A549 (cell line): Measurements from ENCODE around the gene PUS1.

Experiments
- BHLHE40 ChIP-seq: IDR thresholded peaks from 2 replicates; pipeline ENCODE4 v1.6.1; 2012; ENCODE audit warnings: low read depth, low read length, inconsistent platforms
- EHMT2 ChIP-seq: fragments of 200-600 bp; sonication (generic); IDR thresholded peaks from 2 replicates; pipeline ENCODE4 v1.6.1; 2016; ENCODE audit warnings: antibody characterized with exemption, low read depth, mild to moderate bottlenecking, moderate library complexity
- HDAC2 ChIP-seq: fragments of 200-600 bp; sonication (generic); IDR thresholded peaks from 2 replicates; pipeline ENCODE4 v1.6.1; 2016
- MAFK ChIP-seq: fragments of 450-650 bp; IDR thresholded peaks from 2 replicates; pipeline ENCODE4 v1.6.1; 2014; ENCODE audit not compliant: partially characterized antibody
- MAZ ChIP-seq: fragments of 150-350 bp; IDR thresholded peaks from 2 replicates; pipeline ENCODE4 v1.6.1; 2014; ENCODE audit warnings: antibody characterized with exemption, low read depth, low read length, borderline replicate concordance
- POLR2A ChIP-seq: IDR thresholded peaks from 2 replicates; pipeline ENCODE4 v1.6.1; 2012; ENCODE audit warnings: mild to moderate bottlenecking, low read length
- RAD21 ChIP-seq, 2 experiments: fragments of >200 bp in 1 of 2; sonication (Bioruptor Twin) in 1 of 2; formaldehyde crosslinking in 1 of 2; IDR thresholded peaks in 1 of 2; conservative IDR thresholded peaks in 1 of 2; 2 replicates in 1 of 2; 3 replicates in 1 of 2; pipeline ENCODE4 v1.6.1; 2012 to 2018; ENCODE audit warnings: inconsistent platforms in 1 of 2
- SMC3 ChIP-seq: fragments of >200 bp; sonication (Bioruptor Twin); formaldehyde crosslinking; IDR thresholded peaks from 3 replicates; pipeline ENCODE4 v1.6.1; 2018; ENCODE audit warnings: inconsistent platforms
- ZNF302 ChIP-seq: fragments of 250-450 bp; sonication (Bioruptor Pico); IDR thresholded peaks from 2 replicates; pipeline ENCODE4 v1.9.0; 2021; ENCODE audit warnings: inconsistent platforms, mild to moderate bottlenecking, moderate library complexity
- TF ChIP-seq, protein P1 (sequence below): fragments of >200 bp; sonication (Bioruptor Twin); formaldehyde crosslinking; IDR thresholded peaks from 3 replicates; pipeline ENCODE4 v1.5.1; 2016
- TF ChIP-seq, protein P2 (sequence below): fragments of 200-600 bp; sonication (generic); IDR thresholded peaks from 2 replicates; pipeline ENCODE4 v1.6.1; 2016; ENCODE audit warnings: antibody characterized with exemption, mild to moderate bottlenecking, moderate library complexity
- TF ChIP-seq, protein P3 (sequence below): fragments of 450-650 bp; IDR thresholded peaks from 2 replicates; pipeline ENCODE4 v1.6.1; 2014; ENCODE audit warnings: antibody characterized with exemption

DNA sequence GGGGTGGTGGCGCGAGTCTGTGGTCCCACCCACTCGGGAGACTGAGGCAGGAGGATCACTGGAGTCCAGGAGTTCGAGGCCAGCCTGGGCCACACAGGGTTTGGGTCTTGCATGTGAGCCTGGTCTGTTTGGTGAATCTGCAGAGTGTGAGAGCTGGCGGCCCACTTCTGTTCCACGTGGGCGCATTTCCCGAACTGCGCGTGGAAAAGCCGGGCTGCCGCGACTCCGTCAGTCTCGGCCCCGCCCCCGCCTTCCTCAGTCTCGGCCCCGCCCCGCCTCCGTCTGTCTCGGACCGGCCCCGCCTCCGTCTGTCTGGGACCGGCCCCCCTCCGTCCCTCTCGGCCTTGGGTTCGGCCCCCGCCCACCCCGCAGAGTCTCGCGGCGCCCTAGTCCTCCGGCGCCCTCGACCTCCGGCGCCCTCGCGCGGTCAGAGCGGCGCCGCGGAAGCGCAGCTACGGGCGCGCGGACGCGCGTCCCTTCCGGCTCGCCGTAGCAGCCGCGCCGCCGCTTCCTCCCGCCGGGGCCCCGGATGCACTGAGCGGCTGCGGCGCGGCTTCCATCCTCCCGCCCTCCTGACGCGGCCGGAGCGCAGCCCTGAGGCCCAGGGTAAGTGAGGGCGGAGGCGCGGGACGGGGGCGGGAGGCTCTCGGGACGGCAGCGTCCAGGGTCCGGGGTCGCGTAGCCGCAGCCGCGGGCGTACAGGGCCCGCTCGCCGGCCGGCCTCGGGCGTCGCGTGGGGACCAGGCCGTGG is 20.5 kb downstream of the PUS1 start, which contains the start of gene EP400:
- TF ChIP-seq ZNF302 (CRISPR knock-in tag) (no peak), HDAC2 (no peak), SMC3 (peak; percentile 96), RAD21 (conservative IDR thresholded peaks at IDR 0.05 in 1 of 2, IDR thresholded peaks at IDR 0.05 in 1 of 2) (peak; percentile 61 to 93), BHLHE40 (no peak), POLR2A (peak; percentile 57), EHMT2 (no peak), MAZ (peak; percentile 81; the same call in 1 of the 2 replicates), MAFK (no peak)
- TF ChIP-seq, protein P1, sequence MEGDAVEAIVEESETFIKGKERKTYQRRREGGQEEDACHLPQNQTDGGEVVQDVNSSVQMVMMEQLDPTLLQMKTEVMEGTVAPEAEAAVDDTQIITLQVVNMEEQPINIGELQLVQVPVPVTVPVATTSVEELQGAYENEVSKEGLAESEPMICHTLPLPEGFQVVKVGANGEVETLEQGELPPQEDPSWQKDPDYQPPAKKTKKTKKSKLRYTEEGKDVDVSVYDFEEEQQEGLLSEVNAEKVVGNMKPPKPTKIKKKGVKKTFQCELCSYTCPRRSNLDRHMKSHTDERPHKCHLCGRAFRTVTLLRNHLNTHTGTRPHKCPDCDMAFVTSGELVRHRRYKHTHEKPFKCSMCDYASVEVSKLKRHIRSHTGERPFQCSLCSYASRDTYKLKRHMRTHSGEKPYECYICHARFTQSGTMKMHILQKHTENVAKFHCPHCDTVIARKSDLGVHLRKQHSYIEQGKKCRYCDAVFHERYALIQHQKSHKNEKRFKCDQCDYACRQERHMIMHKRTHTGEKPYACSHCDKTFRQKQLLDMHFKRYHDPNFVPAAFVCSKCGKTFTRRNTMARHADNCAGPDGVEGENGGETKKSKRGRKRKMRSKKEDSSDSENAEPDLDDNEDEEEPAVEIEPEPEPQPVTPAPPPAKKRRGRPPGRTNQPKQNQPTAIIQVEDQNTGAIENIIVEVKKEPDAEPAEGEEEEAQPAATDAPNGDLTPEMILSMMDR, result peak; percentile 85
- TF ChIP-seq, protein P2, sequence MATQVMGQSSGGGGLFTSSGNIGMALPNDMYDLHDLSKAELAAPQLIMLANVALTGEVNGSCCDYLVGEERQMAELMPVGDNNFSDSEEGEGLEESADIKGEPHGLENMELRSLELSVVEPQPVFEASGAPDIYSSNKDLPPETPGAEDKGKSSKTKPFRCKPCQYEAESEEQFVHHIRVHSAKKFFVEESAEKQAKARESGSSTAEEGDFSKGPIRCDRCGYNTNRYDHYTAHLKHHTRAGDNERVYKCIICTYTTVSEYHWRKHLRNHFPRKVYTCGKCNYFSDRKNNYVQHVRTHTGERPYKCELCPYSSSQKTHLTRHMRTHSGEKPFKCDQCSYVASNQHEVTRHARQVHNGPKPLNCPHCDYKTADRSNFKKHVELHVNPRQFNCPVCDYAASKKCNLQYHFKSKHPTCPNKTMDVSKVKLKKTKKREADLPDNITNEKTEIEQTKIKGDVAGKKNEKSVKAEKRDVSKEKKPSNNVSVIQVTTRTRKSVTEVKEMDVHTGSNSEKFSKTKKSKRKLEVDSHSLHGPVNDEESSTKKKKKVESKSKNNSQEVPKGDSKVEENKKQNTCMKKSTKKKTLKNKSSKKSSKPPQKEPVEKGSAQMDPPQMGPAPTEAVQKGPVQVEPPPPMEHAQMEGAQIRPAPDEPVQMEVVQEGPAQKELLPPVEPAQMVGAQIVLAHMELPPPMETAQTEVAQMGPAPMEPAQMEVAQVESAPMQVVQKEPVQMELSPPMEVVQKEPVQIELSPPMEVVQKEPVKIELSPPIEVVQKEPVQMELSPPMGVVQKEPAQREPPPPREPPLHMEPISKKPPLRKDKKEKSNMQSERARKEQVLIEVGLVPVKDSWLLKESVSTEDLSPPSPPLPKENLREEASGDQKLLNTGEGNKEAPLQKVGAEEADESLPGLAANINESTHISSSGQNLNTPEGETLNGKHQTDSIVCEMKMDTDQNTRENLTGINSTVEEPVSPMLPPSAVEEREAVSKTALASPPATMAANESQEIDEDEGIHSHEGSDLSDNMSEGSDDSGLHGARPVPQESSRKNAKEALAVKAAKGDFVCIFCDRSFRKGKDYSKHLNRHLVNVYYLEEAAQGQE, result peak; percentile 80
- TF ChIP-seq, protein P3, sequence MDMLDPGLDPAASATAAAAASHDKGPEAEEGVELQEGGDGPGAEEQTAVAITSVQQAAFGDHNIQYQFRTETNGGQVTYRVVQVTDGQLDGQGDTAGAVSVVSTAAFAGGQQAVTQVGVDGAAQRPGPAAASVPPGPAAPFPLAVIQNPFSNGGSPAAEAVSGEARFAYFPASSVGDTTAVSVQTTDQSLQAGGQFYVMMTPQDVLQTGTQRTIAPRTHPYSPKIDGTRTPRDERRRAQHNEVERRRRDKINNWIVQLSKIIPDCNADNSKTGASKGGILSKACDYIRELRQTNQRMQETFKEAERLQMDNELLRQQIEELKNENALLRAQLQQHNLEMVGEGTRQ, result no peak
